ENCODE data around the gene POMGNT2.

Gene POMGNT2

GRCh38 chr3:43105596-43106292, at the start of gene POMGNT2:
Gene POMGNT2, minus strand, starts transcription at chr3:43106079. Its CDS starts 24,648 bp downstream, at chr3:43081431.
- FAIRE-seq, result no peak
- DNase-seq (ENCODE audit: low spot score), result peak; percentile 60

- FAIRE-seq, result no peak
- no peak for DNase-seq (ENCODE audit: low spot score)
These were observed 49.1 kb upstream of the POMGNT2 start for GRCh38 chr3:43154980-43155379.

GRCh38 chr3:43153216-43154083, 47.6 kb upstream of the POMGNT2 start:
- DNase-seq (ENCODE audit: low spot score), result no peak
- no peak for FAIRE-seq

- DNase-seq (ENCODE audit: low spot score) (no peak), FAIRE-seq (no peak)
These were observed 46.8 kb upstream of the POMGNT2 start for GRCh38 chr3:43152649-43153048.

- DNase-seq (ENCODE audit: low spot score) (no peak), FAIRE-seq (no peak)
These were observed 42.2 kb upstream of the POMGNT2 start for GRCh38 chr3:43148033-43148432.

- FAIRE-seq (no peak), DNase-seq (ENCODE audit: low spot score) (no peak)
These were observed 40.7 kb upstream of the POMGNT2 start for GRCh38 chr3:43146599-43146998.

- FAIRE-seq (no peak), DNase-seq (ENCODE audit: low spot score) (no peak)
These were observed 39.0 kb upstream of the POMGNT2 start for GRCh38 chr3:43144761-43145490.

- FAIRE-seq (no peak), DNase-seq (ENCODE audit: low spot score) (no peak)
These were observed 36.6 kb upstream of the POMGNT2 start for GRCh38 chr3:43142472-43142871.

- no peak for FAIRE-seq
- no peak for DNase-seq (ENCODE audit: low spot score)
These were observed 32.8 kb upstream of the POMGNT2 start for GRCh38 chr3:43138488-43139231.

GRCh38 chr3:43132870-43133636, 27.2 kb upstream of the POMGNT2 start:
- DNase-seq (ENCODE audit: low spot score) (no peak), FAIRE-seq (no peak)

- FAIRE-seq (no peak), DNase-seq (ENCODE audit: low spot score) (no peak)
These were observed 26.3 kb upstream of the POMGNT2 start for GRCh38 chr3:43132193-43132592.

GRCh38 chr3:43128464-43128863, 22.6 kb upstream of the POMGNT2 start:
- no peak for FAIRE-seq

GRCh38 chr3:43126536-43126935, 20.7 kb upstream of the POMGNT2 start:
- no peak for DNase-seq (ENCODE audit: low spot score)
- no peak for FAIRE-seq

More at GRCh38 chr3:43128464-43128863, 22.6 kb upstream of the POMGNT2 start:
- DNase-seq (ENCODE audit: low spot score), result no peak

- DNase-seq (ENCODE audit: low spot score) (no peak), FAIRE-seq (peak; percentile 23)
These were observed 18.0 kb upstream of the POMGNT2 start for GRCh38 chr3:43123895-43124294.

GRCh38 chr3:43120937-43121336, 15.1 kb upstream of the POMGNT2 start:
- DNase-seq (ENCODE audit: low spot score) (no peak), FAIRE-seq (no peak)

- DNase-seq (ENCODE audit: low spot score) (no peak), FAIRE-seq (no peak)
These were observed 11.4 kb upstream of the POMGNT2 start for GRCh38 chr3:43117257-43117656.

- no peak for DNase-seq (ENCODE audit: low spot score)
- FAIRE-seq, result no peak
These were observed 7.8 kb upstream of the POMGNT2 start for GRCh38 chr3:43113671-43114070.

- no peak for DNase-seq (ENCODE audit: low spot score)
- no peak for FAIRE-seq
These were observed 382 bp upstream of the POMGNT2 start for GRCh38 chr3:43106293-43106628.

GRCh38 chr3:43104660-43105595, 951 bp downstream of the POMGNT2 start:
- no peak for FAIRE-seq
- no peak for DNase-seq (ENCODE audit: low spot score)

All from RCC 7860 (cell line).